OCI-LY1 (cell line): ENCODE results near the gene PXYLP1.
A peak's percentile ranks its signal among the peaks of the same experiment; 100 is the strongest.
"Not testable (repeated sequence)": the region's sequence is repeated elsewhere in the genome, so short reads cannot be mapped to it uniquely, and the experiment has no call there.

Source experiments
- H2AFZ ChIP-seq: fragments of 200-600 bp; sonication (generic), shearing (Covaris generic); 2 replicates; pipeline ENCODE4 v1.6.0; 2014; ENCODE audit warnings: antibody characterized with exemption, mild to moderate bottlenecking, low read length
- H3F3A ChIP-seq: fragments of 200-600 bp; sonication (generic), shearing (Covaris generic); 2 replicates; pipeline ENCODE4 v1.6.0; 2014; ENCODE audit warnings: mild to moderate bottlenecking, antibody characterized with exemption, low read length, moderate library complexity; ENCODE audit not compliant: insufficient read depth
- H3K27ac ChIP-seq: fragments of 200-600 bp; sonication (generic); 2 replicates; pipeline ENCODE4 v1.5.1; 2014; ENCODE audit warnings: low read length, mixed run types, mild to moderate bottlenecking, low read depth; ENCODE audit not compliant: poor library complexity, severe bottlenecking
- H3K27me3 ChIP-seq: fragments of 200-600 bp; sonication (generic); 2 replicates; pipeline ENCODE4 v1.6.0; 2014; ENCODE audit warnings: antibody characterized with exemption, mild to moderate bottlenecking, low read length, moderate library complexity; ENCODE audit not compliant: insufficient read depth
- H3K36me3 ChIP-seq: fragments of 200-600 bp; sonication (generic); 2 replicates; pipeline ENCODE4 v1.6.1; 2014; ENCODE audit warnings: mild to moderate bottlenecking, antibody characterized with exemption, low read length, moderate library complexity, mixed read lengths; ENCODE audit not compliant: insufficient read depth
- H3K4me1 ChIP-seq: fragments of 200-600 bp; sonication (generic); 2 replicates; pipeline ENCODE4 v1.5.1; 2014; ENCODE audit warnings: mild to moderate bottlenecking, low read length, moderate library complexity; ENCODE audit not compliant: insufficient read depth, severe bottlenecking
- H3K4me2 ChIP-seq: fragments of 200-600 bp; sonication (generic), shearing (Covaris generic); 2 replicates; pipeline ENCODE4 v1.6.1; 2014; ENCODE audit warnings: low read length
- H3K4me3 ChIP-seq: fragments of 200-600 bp; sonication (generic); 2 replicates; pipeline ENCODE4 v1.5.1; 2014; ENCODE audit warnings: low read length, low read depth, mild to moderate bottlenecking, mixed read lengths; ENCODE audit not compliant: poor library complexity, severe bottlenecking
- H3K79me2 ChIP-seq: fragments of 200-600 bp; shearing (Covaris generic); 2 replicates; pipeline ENCODE4 v1.6.1; 2016; ENCODE audit warnings: mixed run types, low read length, mixed read lengths; ENCODE audit not compliant: insufficient read depth
- H3K9ac ChIP-seq: fragments of 200-600 bp; sonication (generic), shearing (Covaris generic); 2 replicates; pipeline ENCODE4 v1.6.1; 2014; ENCODE audit warnings: mild to moderate bottlenecking, low read length, mixed read lengths
- H3K9me2 ChIP-seq: fragments of 200-600 bp; sonication (generic), shearing (Covaris generic); 2 replicates; pipeline ENCODE4 v1.6.1; 2014; ENCODE audit warnings: low read depth, mild to moderate bottlenecking, low read length, mixed read lengths
- H3K9me3 ChIP-seq: fragments of 200-600 bp; shearing (Covaris generic); 2 replicates; pipeline ENCODE4 v1.6.1; 2014; ENCODE audit warnings: low read length, mixed read lengths
- H4K20me1 ChIP-seq: fragments of 200-600 bp; sonication (generic), shearing (Covaris generic); 2 replicates; pipeline ENCODE4 v1.6.0; 2016; ENCODE audit warnings: mild to moderate bottlenecking, low read length; ENCODE audit not compliant: insufficient read depth
- EZH2 ChIP-seq: fragments of 200-600 bp; sonication (generic), shearing (Covaris generic); IDR thresholded peaks from 2 replicates; pipeline ENCODE4 v1.8.0; 2017; ENCODE audit warnings: borderline replicate concordance, mixed run types, mild to moderate bottlenecking, antibody characterized with exemption, low read length, moderate library complexity, mixed read lengths
- TF ChIP-seq, protein P1 (sequence below): fragments of 200-600 bp; sonication (generic), shearing (Covaris generic); IDR thresholded peaks from 2 replicates; pipeline ENCODE4 v1.5.1; 2017; ENCODE audit warnings: mild to moderate bottlenecking, antibody characterized with exemption, low read length, moderate library complexity, mixed read lengths

PXYLP1 gene

DNA sequence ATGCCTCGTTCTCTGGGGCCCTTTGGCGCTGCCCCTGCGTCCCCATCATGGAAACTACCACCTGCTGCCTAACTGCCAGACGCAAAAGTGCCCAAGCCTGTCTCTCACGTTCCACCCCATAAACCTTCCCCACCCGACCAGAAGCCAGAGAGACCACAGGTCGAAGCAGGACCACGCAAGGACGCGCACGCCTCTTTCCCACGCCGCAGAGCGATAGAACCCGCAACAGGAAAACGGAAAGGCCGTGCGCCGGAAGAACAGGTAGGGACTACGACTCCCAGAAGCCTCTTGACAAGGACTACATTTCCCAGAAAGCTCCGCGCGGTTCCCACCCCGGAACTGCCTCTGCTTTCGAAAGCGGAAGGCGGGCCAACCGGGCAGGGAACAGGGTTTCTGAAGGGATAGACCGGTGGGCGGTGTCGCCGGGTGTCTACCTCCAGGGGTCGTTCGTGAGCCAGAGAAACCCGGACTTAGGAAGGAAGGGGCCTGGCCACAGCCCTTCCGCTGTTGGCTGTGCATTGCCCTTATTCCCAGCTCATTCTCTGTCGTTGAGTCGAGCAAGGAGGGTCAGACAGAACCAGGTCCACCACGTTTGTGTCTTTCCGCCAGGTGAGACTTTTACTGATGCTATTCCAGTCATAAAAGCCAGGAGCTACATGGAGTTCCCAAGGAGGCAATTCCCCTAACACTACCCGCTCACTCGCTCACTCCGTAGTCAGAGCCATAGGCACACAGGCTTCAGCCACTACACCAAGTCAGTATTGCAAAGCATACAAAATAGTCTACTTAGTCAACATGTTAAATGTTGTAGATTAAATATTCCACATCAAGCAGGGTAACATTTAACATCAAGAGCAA, 80.1 kb downstream of the PXYLP1 start:
- Histone ChIP-seq H3K27ac (peak overlapping the region; percentile 21), H3K4me1 (peaks cover 20% of the 10 kb centered on the region), H3K4me3 (peak overlapping the region; percentile 76)

DNA sequence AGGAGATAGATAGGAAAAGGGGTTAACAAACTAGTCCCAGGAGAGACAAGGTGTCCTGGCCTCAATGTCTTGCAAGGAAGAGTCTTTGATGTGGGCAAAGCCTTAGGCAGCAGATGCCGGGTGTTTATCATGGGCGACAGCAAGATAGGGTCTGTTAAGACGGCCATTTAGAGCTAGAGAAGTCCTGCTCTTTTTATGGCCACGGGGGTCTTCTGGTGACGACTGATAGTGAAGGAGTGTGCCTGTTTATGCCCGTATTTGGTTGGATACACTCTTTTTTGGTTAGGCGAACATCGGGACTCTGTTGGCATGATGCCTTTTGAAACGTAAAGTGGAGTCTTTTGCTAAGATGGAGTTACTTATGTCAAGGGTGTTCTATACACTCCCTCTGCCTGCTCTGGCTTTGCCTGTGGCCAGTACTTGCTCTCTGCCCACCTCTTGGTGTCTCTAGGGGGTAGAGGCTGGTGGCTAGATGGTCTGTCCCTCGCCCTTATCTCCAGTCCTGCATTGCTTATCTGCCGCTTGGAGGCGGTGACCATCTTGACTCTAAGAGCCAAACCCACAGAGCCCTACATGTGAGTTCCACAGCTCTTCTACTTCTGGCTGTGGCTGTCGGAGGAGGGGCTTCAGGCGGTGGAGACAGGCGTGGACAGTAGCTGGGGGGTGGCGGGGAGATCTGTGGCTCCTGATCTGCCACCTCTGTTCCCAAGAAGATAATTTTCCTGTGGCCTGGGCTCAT, 80.9 kb downstream of the PXYLP1 start:
- no peaks in the 10 kb centered on the region for H3K9me2 ChIP-seq
- H3K27ac ChIP-seq: peak overlapping the region; percentile 4
- no peak for TF ChIP-seq EZH2
- TF ChIP-seq, protein P1, sequence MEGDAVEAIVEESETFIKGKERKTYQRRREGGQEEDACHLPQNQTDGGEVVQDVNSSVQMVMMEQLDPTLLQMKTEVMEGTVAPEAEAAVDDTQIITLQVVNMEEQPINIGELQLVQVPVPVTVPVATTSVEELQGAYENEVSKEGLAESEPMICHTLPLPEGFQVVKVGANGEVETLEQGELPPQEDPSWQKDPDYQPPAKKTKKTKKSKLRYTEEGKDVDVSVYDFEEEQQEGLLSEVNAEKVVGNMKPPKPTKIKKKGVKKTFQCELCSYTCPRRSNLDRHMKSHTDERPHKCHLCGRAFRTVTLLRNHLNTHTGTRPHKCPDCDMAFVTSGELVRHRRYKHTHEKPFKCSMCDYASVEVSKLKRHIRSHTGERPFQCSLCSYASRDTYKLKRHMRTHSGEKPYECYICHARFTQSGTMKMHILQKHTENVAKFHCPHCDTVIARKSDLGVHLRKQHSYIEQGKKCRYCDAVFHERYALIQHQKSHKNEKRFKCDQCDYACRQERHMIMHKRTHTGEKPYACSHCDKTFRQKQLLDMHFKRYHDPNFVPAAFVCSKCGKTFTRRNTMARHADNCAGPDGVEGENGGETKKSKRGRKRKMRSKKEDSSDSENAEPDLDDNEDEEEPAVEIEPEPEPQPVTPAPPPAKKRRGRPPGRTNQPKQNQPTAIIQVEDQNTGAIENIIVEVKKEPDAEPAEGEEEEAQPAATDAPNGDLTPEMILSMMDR: no peak
- peak overlapping the region; percentile 26; the same call in 1 of the 2 replicates for H2AFZ ChIP-seq
- no peaks in the 10 kb centered on the region for H4K20me1 ChIP-seq
- peak overlapping the region; percentile 76 for H3K4me3 ChIP-seq
- H3K4me2 ChIP-seq: peak overlapping the region; percentile 92
- peaks cover 20% of the 10 kb centered on the region for H3K4me1 ChIP-seq
- H3K9ac ChIP-seq: peak overlapping the region; percentile 74
- H3K36me3 ChIP-seq: no peaks in the 10 kb centered on the region
- H3F3A ChIP-seq: no peaks in the 10 kb centered on the region
- H3K27me3 ChIP-seq: no peaks in the 10 kb centered on the region
- no peaks in the 10 kb centered on the region; the same call in 1 of the 2 replicates for H3K9me3 ChIP-seq
- H3K79me2 ChIP-seq: no peaks in the 10 kb centered on the region

More for the DNA sequence above, 80.1 kb downstream of the PXYLP1 start:
- Histone ChIP-seq H3F3A (no peaks in the 10 kb centered on the region), H3K9ac (peak overlapping the region; percentile 78), H3K79me2 (no peaks in the 10 kb centered on the region), H2AFZ (peak overlapping the region; percentile 26; the same call in 1 of the 2 replicates), H3K4me2 (peak overlapping the region; percentile 92), H4K20me1 (no peaks in the 10 kb centered on the region), H3K27me3 (no peaks in the 10 kb centered on the region), H3K9me3 (no peaks in the 10 kb centered on the region), H3K36me3 (no peaks in the 10 kb centered on the region), H3K9me2 (no peaks in the 10 kb centered on the region)
- no peak for TF ChIP-seq EZH2
- TF ChIP-seq, protein P1: peak; percentile 92

DNA sequence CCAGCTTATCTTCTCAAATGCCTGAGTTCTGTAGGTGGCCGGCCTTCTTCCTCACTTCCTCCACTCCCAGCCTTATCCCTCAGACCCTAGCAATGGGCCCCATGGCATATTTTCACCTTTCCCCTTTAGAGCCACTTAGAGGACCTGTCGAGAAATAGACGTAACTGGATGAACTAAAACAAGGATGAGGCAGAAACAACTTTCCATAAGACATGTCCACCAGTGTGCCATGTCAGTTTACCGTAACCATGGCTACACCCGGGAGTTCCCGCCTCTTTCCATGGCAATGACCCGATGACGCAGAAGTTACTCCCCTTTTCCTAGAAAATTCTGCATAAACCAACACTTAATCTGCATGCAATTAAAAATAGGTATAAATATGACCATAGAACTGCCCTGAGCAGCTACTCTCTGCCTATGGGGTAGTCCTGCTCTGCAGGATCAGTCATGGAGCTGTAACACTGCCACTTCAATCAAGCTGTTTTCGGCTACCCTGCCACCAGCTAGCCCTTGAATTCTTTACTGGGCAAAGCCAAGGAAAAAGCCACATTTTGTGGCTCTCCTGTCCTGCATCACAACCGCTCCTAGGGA, 81.6 kb downstream of the PXYLP1 start:
- Histone ChIP-seq H4K20me1 (no peaks in the 10 kb centered on the region), H3K27ac (no peak overlapping the region), H3K4me2 (no peak overlapping the region), H3K9me3 (no peaks in the 10 kb centered on the region; the same call in 1 of the 2 replicates), H3K79me2 (no peaks in the 10 kb centered on the region), H3K27me3 (no peaks in the 10 kb centered on the region), H3K9ac (no peak overlapping the region), H3K9me2 (no peaks in the 10 kb centered on the region), H3K4me3 (no peak overlapping the region), H2AFZ (no peak overlapping the region), H3K4me1 (peaks cover 20% of the 10 kb centered on the region), H3K36me3 (no peaks in the 10 kb centered on the region), H3F3A (no peaks in the 10 kb centered on the region)
- TF ChIP-seq, protein P1: no peak
- TF ChIP-seq EZH2: no peak

DNA sequence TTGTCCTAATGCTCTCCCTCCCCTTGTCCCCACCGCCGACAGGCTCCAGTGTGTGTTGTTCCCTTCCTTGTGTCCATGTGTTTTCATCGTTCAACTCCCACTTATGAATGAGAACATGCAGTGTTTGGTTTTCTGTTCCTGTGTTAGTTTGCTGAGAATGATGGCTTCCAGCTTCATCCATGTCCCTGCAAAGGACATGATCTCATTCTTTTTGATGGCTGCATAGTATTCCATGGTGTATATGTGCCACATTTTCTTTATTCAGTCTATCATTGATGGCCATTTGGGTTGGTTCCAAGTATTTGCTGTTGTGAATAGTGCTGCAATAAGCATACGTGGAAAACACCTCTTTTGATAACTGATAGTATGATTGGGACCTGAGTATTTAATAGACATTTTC, 82.8 kb downstream of the PXYLP1 start:
- not testable (repeated sequence) for H3K4me3 ChIP-seq, H2AFZ ChIP-seq, H3K36me3 ChIP-seq, H3K4me2 ChIP-seq, H3K27me3 ChIP-seq, H3K9me2 ChIP-seq, H3K27ac ChIP-seq, H3F3A ChIP-seq, H3K79me2 ChIP-seq, H3K9me3 ChIP-seq, H3K9ac ChIP-seq, H4K20me1 ChIP-seq
- peaks cover 20% of the 10 kb centered on the region for H3K4me1 ChIP-seq
